ENCODE results near the gene DROSHA. TPM values are rescaled to one million over a fixed set of nuclear protein-coding genes. Genes with fewer than 3 reads are reported as not detected.

Gene DROSHA
- total and polyA plus RNA-seq, 2 donors (not counting 3 experiments of a cell fraction or from before 2014, with no cell fraction given) = 49.1 to 96.4 TPM

DNA sequence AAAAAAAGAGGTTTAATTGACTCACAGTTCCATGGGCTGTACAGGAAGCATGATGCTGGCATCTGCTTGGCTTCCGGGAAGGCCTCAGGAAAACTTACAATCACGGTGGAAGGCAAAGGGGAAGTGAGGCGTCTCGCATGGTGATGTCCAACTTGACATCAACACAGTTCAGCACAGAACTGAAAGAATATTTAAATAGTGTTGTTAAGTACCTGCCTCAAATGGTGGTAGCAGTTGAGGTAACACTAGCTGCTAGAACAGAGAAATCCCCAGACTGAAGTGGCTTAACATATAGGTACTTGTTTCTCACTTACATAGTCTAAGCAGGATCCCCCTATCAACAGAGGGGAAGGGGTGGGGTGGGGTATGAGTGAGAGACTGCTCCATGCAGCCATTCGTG is 141.6 kb downstream of the DROSHA start:
- dilution Hi-C loops (cut with MboI; ENCODE audit: extremely low pct_ligation_motif_present, low sequenced_read_pairs) = no loop called here
- no peak for FAIRE-seq

More for the DNA sequence above, 141.6 kb downstream of the DROSHA start:
- Histone ChIP-seq H3K4me2 (ENCODE audit: insufficient read depth, low read length) (no peak overlapping the region), H3K27ac (ENCODE audit: insufficient read depth, low read depth, low read length) (no peak overlapping the region), H3K79me2 (ENCODE audit: control insufficient read depth, insufficient read depth, low read length) (no peaks in the 10 kb centered on the region), H4K20me1 (replicated peaks; ENCODE audit: control insufficient read depth, extremely low read depth, insufficient read depth, low read length) (no peaks in the 10 kb centered on the region), H3K4me3 (replicated peaks in 1 of 3; ENCODE audit: insufficient read depth in 1 of 3, low read depth in 1 of 3, low read length in 3 of 3) (no peak overlapping the region), H2AFZ (ENCODE audit: low read depth, low read length) (no peak overlapping the region), H3K9ac (replicated peaks; ENCODE audit: extremely low read depth, insufficient read depth, low read length) (no peak overlapping the region), H3K9me1 (replicated peaks; ENCODE audit: control insufficient read depth, extremely low read depth, insufficient read depth, low read length) (no peaks in the 10 kb centered on the region), H3K36me3 (ENCODE audit: control insufficient read depth in 2 of 2, extremely low read depth in 1 of 2, insufficient read depth in 2 of 2, low read length in 2 of 2) (no peaks in the 10 kb centered on the region), H3K4me1 (ENCODE audit: control insufficient read depth, extremely low read depth, insufficient read depth, low read length) (no peaks in the 10 kb centered on the region), H3K9me3 (replicated peaks; ENCODE audit: control insufficient read depth, insufficient read depth, low read length) (no peaks in the 10 kb centered on the region), H3K27me3 (ENCODE audit: control insufficient read depth in 2 of 2, insufficient read depth in 2 of 2, low read length in 2 of 2) (no peaks in the 10 kb centered on the region)
- DNase-seq (ENCODE audit: low read depth, low spot score) = no peak
- ChIA-PET CTCF (no interaction called here), POLR2A (no interaction called here)
- no TSS peak for BruUV-seq (replicated peaks)
- intact Hi-C loops (cut with micrococcal nuclease) = no loop called here
- TF ChIP-seq POLR2A (IDR thresholded peaks at IDR 0.05; ENCODE audit: low read depth, low read length) (no peak), MYC (IDR thresholded peaks at IDR 0.05; ENCODE audit: low read depth, low read length) (no peak), EZH2 (IDR thresholded peaks at IDR 0.05; ENCODE audit: borderline replicate concordance, low read depth, low read length, severe bottlenecking) (no peak), JUN (IDR thresholded peaks at IDR 0.05; ENCODE audit: borderline replicate concordance, insufficient read depth, insufficient read length, low read depth) (no peak), POLR2AphosphoS5 (IDR thresholded peaks at IDR 0.05; ENCODE audit: insufficient read depth, low read depth, low read length) (no peak), FOS (IDR thresholded peaks at IDR 0.05; ENCODE audit: borderline replicate concordance, insufficient read depth, low read length) (no peak), GATA2 (IDR thresholded peaks at IDR 0.05; ENCODE audit: insufficient read depth, insufficient read length, low read depth, low read length) (no peak)
- TF ChIP-seq, protein P1, sequence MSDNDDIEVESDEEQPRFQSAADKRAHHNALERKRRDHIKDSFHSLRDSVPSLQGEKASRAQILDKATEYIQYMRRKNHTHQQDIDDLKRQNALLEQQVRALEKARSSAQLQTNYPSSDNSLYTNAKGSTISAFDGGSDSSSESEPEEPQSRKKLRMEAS (IDR thresholded peaks at IDR 0.05; ENCODE audit: insufficient read depth, insufficient read length) = no peak
- TF ChIP-seq, protein P2, sequence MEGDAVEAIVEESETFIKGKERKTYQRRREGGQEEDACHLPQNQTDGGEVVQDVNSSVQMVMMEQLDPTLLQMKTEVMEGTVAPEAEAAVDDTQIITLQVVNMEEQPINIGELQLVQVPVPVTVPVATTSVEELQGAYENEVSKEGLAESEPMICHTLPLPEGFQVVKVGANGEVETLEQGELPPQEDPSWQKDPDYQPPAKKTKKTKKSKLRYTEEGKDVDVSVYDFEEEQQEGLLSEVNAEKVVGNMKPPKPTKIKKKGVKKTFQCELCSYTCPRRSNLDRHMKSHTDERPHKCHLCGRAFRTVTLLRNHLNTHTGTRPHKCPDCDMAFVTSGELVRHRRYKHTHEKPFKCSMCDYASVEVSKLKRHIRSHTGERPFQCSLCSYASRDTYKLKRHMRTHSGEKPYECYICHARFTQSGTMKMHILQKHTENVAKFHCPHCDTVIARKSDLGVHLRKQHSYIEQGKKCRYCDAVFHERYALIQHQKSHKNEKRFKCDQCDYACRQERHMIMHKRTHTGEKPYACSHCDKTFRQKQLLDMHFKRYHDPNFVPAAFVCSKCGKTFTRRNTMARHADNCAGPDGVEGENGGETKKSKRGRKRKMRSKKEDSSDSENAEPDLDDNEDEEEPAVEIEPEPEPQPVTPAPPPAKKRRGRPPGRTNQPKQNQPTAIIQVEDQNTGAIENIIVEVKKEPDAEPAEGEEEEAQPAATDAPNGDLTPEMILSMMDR (IDR thresholded peaks at IDR 0.05; ENCODE audit: extremely low read depth in 1 of 2, insufficient read depth in 1 of 2, low read depth in 1 of 2, low read length in 2 of 2) = no peak

All from endothelial cell of umbilical vein (primary cell).